ENCODE measurements around the gene FGF5.
"Not testable (repeated sequence)": the region's sequence is repeated elsewhere in the genome, so short reads cannot be mapped to it uniquely, and the experiment has no call there.

FGF5 gene

DNA sequence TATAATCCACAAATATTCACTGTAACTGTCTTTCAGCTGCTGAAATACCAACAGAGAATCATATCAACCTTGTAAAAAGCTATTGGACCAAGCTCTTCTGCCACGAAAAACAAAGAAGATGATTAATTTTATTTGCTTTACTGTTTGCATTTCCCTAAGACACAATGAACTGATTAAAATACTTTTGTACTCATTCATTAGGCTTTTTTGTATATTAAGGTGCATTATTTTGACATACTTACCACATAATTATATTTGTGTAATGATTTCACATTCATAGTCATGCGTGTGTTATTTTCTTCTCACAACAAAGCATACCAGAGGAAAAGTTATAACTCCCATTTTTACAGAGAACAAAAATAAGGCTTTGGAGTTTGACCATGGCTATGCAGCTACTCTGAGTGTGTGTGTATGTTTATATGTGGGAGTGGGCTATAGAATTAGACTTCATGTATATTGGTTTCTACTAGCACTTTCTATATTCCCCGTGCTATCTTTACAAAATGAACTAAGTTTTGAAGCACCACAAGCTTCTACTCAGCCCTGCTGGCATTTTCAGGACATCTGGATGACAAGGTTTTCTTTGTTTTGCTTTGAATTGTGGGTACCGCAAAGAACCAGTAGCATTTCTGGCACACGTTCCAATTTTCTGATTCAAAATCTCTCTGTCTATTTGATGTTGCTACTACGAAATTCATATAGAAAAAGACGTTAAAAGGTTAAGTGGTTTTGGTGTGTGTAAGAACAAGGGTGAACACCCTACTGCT, 11.0 kb upstream of the FGF5 start:
- DNase-seq = no peak

DNA sequence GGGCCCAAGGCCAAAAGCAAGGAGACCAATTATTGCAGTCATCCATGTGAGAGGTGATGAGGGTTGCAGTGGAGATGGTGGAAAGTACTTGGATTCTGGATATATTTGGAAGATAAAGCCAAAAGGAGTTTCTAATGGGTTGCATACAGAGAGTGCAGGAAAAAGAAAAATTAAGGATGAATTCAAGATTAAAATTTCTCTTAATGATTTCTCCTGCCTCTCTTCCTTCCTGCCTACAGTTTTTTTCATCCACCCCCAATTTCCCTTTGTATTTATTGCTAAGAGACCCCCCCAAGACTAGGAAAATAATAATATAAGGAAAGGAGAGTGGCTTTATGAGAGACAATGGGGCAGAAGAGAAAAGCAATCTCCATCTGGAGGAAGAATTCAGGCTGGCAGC, 8.6 kb upstream of the FGF5 start:
- DNase-seq = no peak

DNA sequence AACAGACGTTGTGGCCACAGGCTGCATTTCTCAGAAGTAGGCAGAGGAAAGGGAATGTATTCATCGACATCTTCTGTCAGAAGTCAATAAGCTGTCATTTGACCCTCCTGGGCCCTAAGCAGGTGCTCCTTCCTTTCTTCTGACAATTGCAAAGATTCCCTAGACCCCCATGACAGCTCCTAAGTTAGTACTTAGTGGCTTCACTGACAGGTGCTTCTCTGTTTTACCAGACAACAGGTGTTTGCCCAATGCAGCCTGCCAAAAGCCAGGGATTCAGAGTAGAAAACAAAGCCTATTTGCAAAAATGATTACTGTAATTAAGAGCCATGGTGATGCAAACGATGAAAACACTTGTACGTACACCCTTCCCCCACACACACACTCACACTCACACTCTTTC, 7.5 kb upstream of the FGF5 start:
- no peak for DNase-seq

DNA sequence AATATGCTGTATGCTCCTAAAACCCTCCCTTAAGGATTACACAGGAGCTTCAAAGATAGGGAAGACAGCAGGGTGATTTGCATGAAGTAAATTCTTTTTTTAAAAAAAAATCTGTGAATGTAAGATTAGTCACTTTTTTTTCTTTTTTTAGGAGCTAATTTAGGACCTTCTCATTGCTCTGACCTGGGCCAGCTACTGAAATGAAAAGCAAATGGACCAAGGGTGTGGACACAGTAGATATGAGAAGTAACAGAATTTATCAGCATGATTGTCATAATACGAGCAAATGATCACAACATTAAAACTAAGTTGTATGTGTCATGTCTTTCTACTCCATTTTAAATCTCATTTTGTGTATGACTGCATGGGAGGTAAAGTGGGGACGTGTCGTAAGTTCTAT, 6.6 kb upstream of the FGF5 start:
- no peak for DNase-seq

DNA sequence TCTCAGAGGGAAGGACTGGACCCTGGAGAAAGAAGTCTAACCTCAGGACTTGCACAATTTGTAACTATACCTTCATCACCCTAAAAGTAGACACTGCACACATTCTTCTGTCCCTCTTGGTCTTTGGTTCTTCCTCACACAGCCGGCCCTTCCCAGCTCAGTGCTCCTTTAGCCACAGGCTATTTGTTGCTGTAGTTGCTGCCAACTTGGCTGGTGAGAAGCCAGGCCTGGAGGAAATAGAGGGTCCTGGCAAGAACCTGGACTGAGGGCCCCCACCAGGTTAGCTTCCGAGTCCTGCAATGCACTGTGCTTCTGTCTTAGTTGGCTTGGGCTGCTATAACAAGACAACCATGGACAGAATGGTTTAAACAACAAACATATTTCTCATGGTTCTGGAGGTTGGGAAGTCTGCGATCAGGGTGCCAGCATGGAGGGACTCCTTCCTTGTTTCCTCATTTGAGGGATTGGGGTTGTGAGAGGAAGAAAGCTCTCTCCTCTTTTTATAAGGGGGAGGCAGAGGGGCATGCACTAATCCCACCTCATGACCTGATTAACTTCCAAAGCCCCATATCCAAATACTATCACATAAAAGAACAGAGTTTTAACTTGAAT, 4.4 kb upstream of the FGF5 start:
- DNase-seq = no peak

DNA sequence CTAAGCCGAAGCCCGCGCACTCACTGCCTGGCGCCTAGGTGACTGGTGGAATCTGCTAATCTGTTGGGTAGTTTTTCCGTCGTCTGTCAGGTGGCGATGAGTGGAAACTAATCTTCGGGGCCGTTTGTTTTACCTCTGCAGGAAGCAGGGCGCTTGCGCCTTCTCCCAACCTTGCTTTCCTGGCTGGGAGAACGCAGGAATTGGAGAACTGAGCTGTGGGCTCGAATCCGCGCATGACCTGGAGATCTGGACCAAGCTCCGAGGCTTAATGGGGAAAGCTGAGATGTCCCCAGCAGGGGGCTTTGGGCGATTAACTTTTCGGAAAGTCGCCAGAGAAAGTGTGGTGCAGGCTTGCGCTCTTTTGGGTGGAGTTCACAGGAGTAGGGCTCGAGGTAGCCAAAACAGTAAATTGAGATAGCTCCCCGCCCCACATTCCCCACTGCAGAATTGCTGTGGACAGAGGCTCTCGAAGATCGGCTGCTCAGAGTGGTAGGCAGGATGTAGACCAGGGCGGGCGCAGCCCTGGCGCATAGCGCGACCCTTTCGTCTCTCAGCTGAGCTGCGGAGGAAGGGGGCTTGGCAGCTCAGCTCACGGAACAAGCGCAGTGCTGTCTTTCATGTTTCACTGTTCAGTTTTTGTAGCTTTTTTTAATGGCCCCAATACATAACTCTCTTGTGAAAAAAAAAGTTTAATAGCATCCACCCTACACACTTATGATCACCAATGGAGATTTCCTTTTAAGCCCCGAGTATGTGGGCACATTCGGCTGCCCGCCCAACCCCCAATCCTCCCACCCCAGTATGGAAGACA, 2.7 kb upstream of the FGF5 start:
- no peak for DNase-seq

DNA sequence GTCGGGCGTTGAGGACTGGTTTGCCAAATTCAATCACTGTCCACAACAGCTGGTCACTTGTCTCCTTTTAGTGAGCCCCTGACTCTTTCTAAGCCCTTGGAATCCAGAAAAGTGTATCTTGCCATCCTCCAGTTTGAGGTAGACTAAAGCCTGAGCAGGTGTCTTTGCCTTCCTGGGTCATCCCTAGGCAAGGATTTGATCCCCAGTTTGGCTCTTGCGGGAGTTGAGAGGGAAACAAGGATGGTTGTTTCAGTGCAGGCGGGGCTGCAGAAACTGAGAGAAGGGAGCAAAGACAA, 2.2 kb upstream of the FGF5 start:
- DNase-seq = no peak

DNA sequence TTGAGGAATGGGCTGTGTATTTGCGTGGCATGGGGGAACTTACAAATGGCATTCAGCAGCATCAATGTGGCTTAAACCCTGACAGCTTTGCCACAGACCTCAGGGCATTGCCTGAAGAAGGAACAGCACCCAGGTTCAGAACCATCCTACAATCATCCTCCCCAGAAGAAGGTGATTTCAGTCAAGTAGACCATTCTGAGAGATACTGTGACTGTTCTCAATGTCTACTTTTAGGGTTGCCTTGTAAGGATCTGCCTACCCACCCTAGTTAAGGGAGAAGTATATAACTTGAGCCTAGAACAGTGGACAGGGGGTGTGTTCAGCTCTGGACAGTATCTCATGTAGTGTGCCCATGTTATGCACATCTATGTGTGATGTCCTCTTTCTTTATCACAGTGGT, 1.6 kb upstream of the FGF5 start:
- no peak for DNase-seq

DNA sequence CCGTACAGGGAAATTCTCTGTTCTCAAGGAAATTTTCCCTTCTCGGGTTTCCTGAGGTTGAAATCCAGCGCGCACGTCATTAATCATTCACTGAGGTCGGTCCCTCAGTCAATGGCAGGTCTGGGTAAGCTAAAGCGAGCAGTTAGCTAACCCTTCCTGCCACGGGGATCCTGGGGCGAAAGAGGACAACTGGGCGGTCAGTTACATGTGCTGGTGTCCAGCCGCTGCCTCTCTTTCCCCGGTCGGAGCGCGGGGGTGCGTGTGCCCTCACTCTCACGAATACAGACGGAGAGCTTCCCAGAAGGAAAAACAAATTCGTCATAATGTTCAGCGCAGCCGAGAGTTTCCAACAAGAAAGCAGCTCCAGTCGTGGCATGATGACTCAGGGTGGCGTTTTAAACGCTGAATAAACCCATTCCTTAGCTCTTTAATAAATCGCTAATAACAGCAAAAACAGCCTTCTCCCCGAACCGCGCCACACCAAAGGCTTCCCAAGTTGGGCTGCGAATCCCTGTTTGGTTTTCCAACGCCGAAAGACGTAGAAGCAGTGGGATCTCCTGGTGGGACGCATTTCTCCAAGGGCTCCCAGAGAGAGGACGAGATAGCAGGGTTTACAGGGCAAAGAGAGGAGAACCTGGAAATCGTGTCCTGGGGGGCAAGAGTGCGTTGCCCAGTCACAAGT, 752 bp upstream of the FGF5 start:
- no peak for DNase-seq

DNA sequence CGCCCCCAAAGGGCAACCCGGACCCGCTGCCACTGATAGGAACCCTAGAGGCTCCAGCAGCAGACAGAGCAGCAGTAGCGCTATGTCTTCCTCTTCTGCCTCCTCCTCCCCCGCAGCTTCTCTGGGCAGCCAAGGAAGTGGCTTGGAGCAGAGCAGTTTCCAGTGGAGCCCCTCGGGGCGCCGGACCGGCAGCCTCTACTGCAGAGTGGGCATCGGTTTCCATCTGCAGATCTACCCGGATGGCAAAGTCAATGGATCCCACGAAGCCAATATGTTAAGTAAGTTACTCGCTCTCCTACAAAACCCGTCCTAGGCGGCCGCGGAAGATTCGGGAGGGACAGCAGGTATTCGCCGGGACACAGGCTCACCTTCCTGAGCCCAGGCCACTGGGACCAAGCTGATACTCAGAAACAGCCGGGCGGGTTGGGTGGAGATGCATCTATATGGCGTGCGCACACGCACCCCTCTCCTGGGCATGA, 477 bp downstream of the FGF5 start:
- no peak for DNase-seq

DNA sequence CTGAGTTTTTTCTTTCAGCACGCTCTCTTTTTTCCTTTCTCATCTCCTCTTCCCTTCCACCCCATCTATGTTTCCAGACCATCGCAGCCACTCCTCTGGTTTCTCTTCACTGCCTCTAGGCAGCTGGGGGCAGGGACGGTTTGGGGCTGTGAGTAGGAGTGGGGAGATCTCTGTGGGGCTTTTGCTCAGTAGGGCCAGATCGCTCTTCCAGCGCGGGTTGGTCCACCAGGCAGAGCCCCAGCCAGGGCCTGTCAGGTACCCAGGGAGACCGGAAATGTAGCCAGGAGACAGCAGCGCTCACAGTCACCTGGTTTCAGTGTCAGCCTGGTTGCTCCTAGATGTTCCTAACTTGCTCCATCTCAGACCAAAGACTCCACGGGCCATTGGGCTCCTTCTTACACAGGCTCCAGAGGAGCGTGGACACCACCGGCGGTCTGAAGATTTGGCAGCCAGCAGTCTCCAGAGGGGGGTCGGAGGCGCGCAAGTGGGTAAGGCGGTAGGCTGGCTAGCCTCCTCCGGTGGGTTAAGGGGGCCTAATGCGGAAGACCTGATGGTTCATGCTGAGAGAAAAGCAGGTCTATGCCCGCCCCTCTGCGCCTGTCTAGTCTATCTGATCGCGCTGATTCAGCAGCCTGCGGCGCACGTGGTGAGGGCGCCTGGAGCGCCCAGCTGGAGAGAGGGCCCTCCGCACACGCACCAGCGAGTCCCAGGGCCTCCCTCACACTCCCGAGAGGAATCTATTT, 1.8 kb downstream of the FGF5 start:
- DNase-seq = no peak

DNA sequence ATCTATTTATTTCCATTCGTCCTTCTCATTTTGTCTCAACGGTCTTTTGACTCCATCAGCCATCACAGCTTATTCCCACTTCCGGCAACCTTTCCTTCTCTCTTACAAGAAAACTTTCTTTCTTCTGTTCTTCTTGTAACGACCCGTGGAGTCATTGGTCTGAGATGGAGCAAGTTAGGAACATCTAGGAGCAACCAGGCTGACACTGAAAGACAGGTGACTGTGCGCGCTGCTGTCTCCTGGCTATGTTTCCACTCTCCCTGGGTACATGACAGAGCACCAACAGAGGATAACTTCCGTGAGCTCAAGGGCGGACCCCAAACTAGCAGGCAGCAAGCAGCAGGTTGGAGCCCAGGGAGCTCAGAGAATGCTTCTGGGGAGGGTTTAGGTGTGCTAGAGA, 2.5 kb downstream of the FGF5 start:
- DNase-seq = no peak

DNA sequence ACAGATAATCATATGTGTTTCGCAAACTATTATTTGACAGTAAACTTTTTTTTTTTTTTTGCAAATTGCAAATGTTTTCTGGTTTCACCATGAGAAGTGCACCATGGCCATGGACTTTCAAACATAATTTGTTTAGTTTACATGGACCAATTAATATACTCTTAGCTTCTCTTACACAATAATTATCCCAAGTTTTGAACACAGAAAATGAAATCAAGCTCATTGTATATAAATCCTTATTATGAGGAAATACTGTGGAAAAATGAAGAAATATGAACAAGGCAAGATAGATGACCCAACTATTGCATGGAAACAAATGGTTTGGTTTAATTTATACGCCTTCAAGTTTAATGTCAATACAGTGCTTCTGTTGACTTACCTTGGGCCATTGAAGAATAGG, 3.9 kb downstream of the FGF5 start:
- no peak for DNase-seq

DNA sequence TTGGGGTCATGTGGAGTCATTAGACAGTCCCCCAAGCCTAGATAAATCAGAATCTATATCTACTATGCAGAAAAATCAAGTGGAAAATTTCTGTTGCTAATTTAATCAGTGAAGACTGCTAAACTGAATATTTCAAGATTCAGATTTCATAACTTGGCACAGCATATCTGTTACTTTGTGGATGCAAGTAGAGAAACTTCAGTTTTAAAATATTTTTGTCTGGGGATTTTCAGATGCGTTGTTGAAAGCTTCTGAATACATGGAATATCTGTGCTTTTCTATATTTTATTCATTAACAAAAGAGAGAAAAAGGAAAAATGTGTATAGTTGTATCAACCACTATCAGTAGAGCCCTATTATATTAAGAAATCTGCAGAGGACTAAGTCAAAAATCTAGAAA, 4.4 kb downstream of the FGF5 start:
- no peak for DNase-seq

DNA sequence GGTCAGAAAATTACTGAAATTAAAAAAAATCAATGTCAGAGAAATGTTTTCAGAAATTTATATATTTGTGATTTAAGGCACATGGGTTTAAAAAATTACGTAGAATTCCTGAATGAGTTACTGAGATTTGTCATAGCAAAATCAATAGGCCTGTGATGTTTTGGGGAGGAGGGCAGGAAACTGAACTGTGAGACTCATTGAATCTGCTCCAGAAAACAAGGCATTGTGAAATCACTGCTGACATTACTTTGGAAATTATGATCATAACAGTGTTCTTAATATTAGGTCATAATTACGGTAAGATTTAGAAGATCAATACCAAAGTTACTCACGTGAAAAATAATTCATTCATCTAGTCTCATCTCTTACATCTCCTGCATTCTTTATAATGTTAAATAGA, 5.3 kb downstream of the FGF5 start:
- DNase-seq = no peak

DNA sequence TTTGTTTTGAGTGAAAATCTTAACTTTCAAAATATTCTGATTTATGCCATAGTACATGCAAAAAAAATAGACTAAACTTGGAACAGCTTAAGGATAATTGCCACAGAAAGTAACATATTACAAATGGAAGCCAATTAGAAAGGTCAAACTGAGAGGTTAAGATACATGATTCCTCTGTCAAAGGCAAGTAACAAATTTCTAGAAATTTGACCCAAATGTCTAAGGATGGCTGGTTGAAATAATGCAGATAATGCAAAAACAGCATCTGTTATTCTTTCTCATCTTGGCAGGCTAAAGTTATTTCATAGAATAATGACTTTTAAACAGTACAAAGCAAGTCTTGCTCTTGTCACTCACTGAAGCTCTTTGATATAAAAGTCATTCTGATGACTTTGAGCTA, 10.5 kb downstream of the FGF5 start:
- DNase-seq = no peak

DNA sequence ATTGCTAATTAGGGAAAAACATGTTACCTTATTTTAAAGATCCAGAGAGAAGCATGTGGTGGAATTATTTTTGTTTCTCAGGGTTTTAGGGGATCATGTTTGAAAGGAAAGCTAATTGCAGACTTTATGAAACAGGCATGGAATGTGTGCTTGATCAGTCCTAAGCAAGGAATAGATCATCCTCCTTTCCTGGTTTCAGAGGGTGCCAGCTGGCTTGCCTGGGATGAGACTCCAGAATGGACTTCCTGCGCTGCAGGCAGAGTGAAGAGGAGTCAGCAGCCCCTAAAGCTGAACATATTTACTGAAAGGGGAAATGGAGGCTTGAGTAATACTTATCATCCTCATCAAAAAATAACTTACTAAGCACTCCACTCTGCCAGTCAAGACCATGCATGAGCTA, 13.3 kb downstream of the FGF5 start:
- DNase-seq = no peak

DNA sequence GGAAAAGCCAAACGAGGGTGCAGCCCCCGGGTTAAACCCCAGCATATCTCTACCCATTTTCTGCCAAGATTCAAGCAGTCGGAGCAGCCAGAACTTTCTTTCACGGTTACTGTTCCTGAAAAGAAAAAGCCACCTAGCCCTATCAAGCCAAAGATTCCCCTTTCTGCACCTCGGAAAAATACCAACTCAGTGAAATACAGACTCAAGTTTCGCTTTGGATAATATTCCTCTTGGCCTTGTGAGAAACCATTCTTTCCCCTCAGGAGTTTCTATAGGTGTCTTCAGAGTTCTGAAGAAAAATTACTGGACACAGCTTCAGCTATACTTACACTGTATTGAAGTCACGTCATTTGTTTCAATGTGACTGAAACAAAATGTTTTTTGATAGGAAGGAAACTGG, 20.0 kb downstream of the FGF5 start:
- no peak for DNase-seq

DNA sequence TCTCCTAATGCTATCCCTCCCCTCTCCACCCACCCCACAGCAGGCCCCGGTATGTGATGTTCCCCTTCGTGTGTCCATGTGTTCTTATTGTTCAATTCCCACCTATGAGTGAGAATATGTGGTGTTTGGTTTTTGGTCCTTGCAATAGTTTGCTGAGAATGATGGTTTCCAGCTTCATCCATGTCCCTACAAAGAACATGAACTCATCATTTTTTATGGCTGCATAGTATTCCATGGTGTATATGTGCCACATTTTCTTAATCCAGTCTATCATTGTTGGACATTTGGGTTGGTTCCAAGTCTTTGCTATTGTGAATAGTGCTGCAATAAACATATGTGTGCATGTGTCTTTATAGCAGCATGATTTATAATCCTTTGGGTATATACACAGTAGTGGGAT, 24.2 kb downstream of the FGF5 start:
- not testable (repeated sequence) for DNase-seq

DNA sequence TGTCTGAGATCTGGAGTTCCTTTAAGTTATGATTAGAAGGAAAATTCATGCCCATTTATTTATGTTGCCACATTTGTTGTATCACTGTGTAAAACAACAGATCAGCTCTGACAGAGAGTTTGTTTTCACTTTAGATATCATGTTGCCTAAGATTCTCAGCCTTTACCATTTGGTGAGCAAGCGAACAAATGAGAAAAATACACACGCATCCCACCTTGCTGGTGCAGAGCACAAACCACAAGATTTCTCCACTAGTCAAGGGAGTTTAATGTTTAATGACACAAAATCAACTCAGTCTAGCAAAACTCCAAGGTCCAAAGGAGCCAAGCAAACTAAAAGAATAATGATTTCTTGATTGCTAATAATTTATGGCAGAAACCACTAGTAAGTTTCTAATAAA, 27.7 kb downstream of the FGF5 start:
- DNase-seq = no peak

DNA sequence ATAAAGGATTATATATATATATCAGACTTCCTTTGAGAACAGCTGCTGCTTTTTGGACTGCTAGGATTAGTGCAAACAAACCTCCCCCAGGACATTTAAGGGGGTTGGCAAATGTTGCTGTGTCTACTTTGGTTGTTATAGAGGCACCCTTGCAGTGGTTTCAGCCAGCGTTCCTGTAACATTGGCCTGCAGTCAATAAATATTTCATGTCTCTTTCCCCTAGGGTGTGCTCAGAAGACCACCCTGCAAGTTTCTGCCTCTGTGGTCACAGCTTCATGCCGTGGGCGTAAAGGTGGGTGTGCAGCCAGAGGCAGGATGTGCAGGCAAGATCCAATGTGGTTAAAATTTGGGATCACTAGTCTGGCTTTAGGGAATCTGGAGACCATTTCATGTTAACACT, 28.9 kb downstream of the FGF5 start:
- no peak for DNase-seq

DNA sequence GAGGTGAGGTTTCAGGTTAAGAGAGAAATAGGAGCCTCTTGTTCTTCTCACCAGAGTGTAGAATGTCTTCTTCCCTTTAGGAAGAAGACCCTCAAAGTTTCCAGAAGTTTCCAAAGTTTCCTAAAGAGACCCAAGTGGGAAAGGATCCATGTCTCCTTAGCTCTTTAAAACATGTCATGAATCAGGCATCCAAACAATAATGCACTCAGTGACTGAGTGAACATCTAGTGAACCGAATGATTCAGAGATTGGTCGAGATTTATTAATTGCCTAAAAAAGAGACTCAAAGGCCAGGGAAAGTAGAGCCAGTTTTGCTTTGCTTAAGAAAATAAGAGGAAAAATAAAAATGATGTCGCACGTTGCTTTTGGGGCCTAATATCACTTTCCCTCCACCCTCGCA, 29.4 kb downstream of the FGF5 start:
- DNase-seq = no peak

DNA sequence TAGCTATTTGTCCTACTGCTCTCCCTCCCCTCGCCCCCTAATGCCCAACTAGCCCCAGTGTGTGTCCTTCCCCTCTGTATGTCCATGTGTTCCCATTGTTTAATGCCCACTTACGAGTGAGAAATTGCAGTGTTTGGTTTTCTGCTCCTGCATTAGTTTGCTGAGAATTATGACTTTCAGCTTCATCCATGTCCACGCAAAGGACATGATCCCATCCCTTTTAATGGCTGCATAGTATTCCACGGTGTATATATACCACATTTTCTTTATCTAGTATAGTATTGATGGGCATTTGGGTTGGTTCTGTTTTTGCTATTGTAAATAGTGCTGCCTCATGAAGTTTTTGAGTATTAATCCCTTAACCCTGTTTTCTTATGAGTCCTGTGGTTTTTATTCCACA, 35.4 kb downstream of the FGF5 start:
- no peak for DNase-seq

Measured in activated CD8-positive, alpha-beta memory T cell treated with anti-CD3 and anti-CD28 coated beads, Interleukin-2, amount 50 U/mL, for 4 hours (primary cell).